ENCODE data around the gene RNF186.
A peak's percentile ranks its signal among the peaks of the same experiment; 100 is the strongest.
"Not testable (repeated sequence)": the region's sequence is repeated elsewhere in the genome, so short reads cannot be mapped to it uniquely, and the experiment has no call there.

Gene RNF186

GRCh38 chr1:19824541-19824940 lies 9.5 kb upstream of the RNF186 start:
- DNase-seq (ENCODE audit: low read depth) = no peak

GRCh38 chr1:19824036-19824435 lies 9.0 kb upstream of the RNF186 start:
- no peak for DNase-seq (ENCODE audit: low read depth)

- no peak for DNase-seq (ENCODE audit: low read depth)
These were observed 4.6 kb upstream of the RNF186 start for GRCh38 chr1:19819701-19820100.

GRCh38 chr1:19818324-19818723 lies 3.2 kb upstream of the RNF186 start:
- DNase-seq (ENCODE audit: low read depth) = no peak

- DNase-seq (ENCODE audit: low read depth) = no peak
These were observed 2.1 kb upstream of the RNF186 start for GRCh38 chr1:19817160-19817559.

- not testable (repeated sequence) for DNase-seq (ENCODE audit: low read depth)
These were observed 1.6 kb upstream of the RNF186 start for GRCh38 chr1:19816737-19817086.

- no peak for DNase-seq (ENCODE audit: low read depth)
These were observed 986 bp upstream of the RNF186 start for GRCh38 chr1:19815801-19816736.

GRCh38 chr1:19814244-19814661 lies 830 bp downstream of the RNF186 start:
- DNase-seq (ENCODE audit: low read depth) = no peak

GRCh38 chr1:19813643-19813960 lies 1.5 kb downstream of the RNF186 start:
- DNase-seq (ENCODE audit: low read depth) = no peak

- DNase-seq (ENCODE audit: low read depth) = no peak
These were observed 2.0 kb downstream of the RNF186 start for GRCh38 chr1:19812875-19813642.

- peak; percentile 28 for DNase-seq (ENCODE audit: low read depth)
These were observed 3.8 kb downstream of the RNF186 start for GRCh38 chr1:19811206-19811851.

- no peak for DNase-seq (ENCODE audit: low read depth)
These were observed 5.9 kb downstream of the RNF186 start for GRCh38 chr1:19809044-19809750.

GRCh38 chr1:19808351-19808750 lies 6.7 kb downstream of the RNF186 start:
- DNase-seq (ENCODE audit: low read depth) = no peak

- DNase-seq (ENCODE audit: low read depth) = no peak
These were observed 10.2 kb downstream of the RNF186 start for GRCh38 chr1:19804831-19805251.

GRCh38 chr1:19802269-19802668 lies 12.8 kb downstream of the RNF186 start:
- no peak for DNase-seq (ENCODE audit: low read depth)

GRCh38 chr1:19800076-19800804 lies 14.8 kb downstream of the RNF186 start:
- peak; percentile 8 for DNase-seq (ENCODE audit: low read depth)

- DNase-seq (ENCODE audit: low read depth) = peak; percentile 41
These were observed 15.6 kb downstream of the RNF186 start, which contains the start of gene TMCO4 for GRCh38 chr1:19799230-19800075. TSS of gene TMCO4 (minus strand) at chr1:19799916. CDS start at chr1:19780758, 19,158 bp downstream.

- DNase-seq (ENCODE audit: low read depth) = no peak
These were observed 16.4 kb downstream of the RNF186 start for GRCh38 chr1:19798486-19799229.

- no peak for DNase-seq (ENCODE audit: low read depth)
These were observed 17.3 kb downstream of the RNF186 start for GRCh38 chr1:19797827-19798226.

- DNase-seq (ENCODE audit: low read depth) = no peak
These were observed 20.5 kb downstream of the RNF186 start for GRCh38 chr1:19794583-19794982.

Data from activated T-helper 9 cell treated with anti-CD3 and anti-CD28 coated beads, Interleukin-2, amount 50 U/mL, for 16 hours (primary cell).